HEK293 (cell line): Measurements from ENCODE around the gene INSM1.

Experiments
- CTCF ChIA-PET: fragments of 350-600 bp; formaldehyde crosslinking; extraction: SDS; loops from one replicate; lab custom pipeline; 2021; ENCODE audit warnings: antibody characterized with exemption; lab: Yijun Ruan, JAX
- POLR2A ChIA-PET: fragments of 300-600 bp; formaldehyde crosslinking; extraction: SDS; loops from one replicate; lab custom pipeline; 2020; ENCODE audit warnings: antibody characterized with exemption, inconsistent platforms; lab: Yijun Ruan, JAX
- H3K27ac ChIP-seq: fragments of 200-500 bp; sonication (Bioruptor generic); 2 replicates; pipeline ENCODE4 v1.5.1; 2014; ENCODE audit warnings: low read depth, low read length, control low read depth, inconsistent platforms; ENCODE audit errors: extremely low read depth
- H3K36me3 ChIP-seq, 2 experiments: fragments of 200-500 bp in 1 of 2; sonication (Bioruptor generic) in 1 of 2; 1 replicate in 1 of 2; 2 replicates in 1 of 2; pipeline ENCODE4 v1.5.1; 2014 to 2017; ENCODE audit warnings: inconsistent platforms in 2 of 2, low read length in 2 of 2; ENCODE audit not compliant: control insufficient read depth in 2 of 2, insufficient read depth in 1 of 2
- H3K4me1 ChIP-seq: fragments of 200-500 bp; sonication (Bioruptor generic); 2 replicates; pipeline ENCODE4 v1.5.1; 2014; ENCODE audit warnings: mild to moderate bottlenecking, low read length, inconsistent platforms; ENCODE audit not compliant: control insufficient read depth, insufficient read depth
- H3K4me3 ChIP-seq: 2 replicates; pipeline ENCODE4 v1.5.1; 2011; ENCODE audit warnings: low read depth, mild to moderate bottlenecking, control low read depth, low read length, moderate library complexity
- H3K9me3 ChIP-seq: fragments of 200-500 bp; sonication (Bioruptor generic); 2 replicates; pipeline ENCODE4 v1.5.1; 2014; ENCODE audit warnings: low read depth, low read length, inconsistent platforms; ENCODE audit not compliant: control insufficient read depth, insufficient read depth
- AEBP2 ChIP-seq: fragments of 450-650 bp; formaldehyde crosslinking; IDR thresholded peaks from 2 replicates; pipeline ENCODE4 v1.5.1; 2016; ENCODE audit warnings: missing biosample characterization, missing genetic modification characterization, borderline replicate concordance
- KLF16 ChIP-seq: fragments of 450-650 bp; formaldehyde crosslinking; IDR thresholded peaks from 2 replicates; pipeline ENCODE4 v1.5.1; 2017; ENCODE audit warnings: missing biosample characterization, missing genetic modification characterization
- PRDM6 ChIP-seq: fragments of 450-650 bp; formaldehyde crosslinking; IDR thresholded peaks from 2 replicates; pipeline ENCODE4 v1.5.1; 2017; ENCODE audit warnings: missing biosample characterization, missing genetic modification characterization
- SCRT1 ChIP-seq: fragments of 450-650 bp; formaldehyde crosslinking; IDR thresholded peaks from 2 replicates; pipeline ENCODE4 v1.5.1; 2016; ENCODE audit warnings: missing biosample characterization, missing genetic modification characterization, borderline replicate concordance
- SP2 ChIP-seq: fragments of 450-650 bp; formaldehyde crosslinking; IDR thresholded peaks from 2 replicates; pipeline ENCODE4 v1.5.1; 2016; ENCODE audit warnings: missing biosample characterization, missing genetic modification characterization
- TCF7L2 ChIP-seq: IDR thresholded peaks from 2 replicates; pipeline ENCODE4 v1.6.1; 2011; ENCODE audit warnings: low read depth, mild to moderate bottlenecking, inconsistent platforms, low read length, moderate library complexity, borderline replicate concordance
- ZBTB10 ChIP-seq: fragments of 450-650 bp; formaldehyde crosslinking; IDR thresholded peaks from 2 replicates; pipeline ENCODE4 v1.5.1; 2016; ENCODE audit warnings: missing biosample characterization, missing genetic modification characterization
- ZBTB21 ChIP-seq: fragments of 450-650 bp; formaldehyde crosslinking; IDR thresholded peaks from 2 replicates; pipeline ENCODE4 v1.5.1; 2017; ENCODE audit warnings: missing biosample characterization, missing genetic modification characterization
- ZNF146 ChIP-seq: fragments of 450-650 bp; formaldehyde crosslinking; IDR thresholded peaks from 2 replicates; pipeline ENCODE4 v1.5.1; 2016; ENCODE audit warnings: missing biosample characterization, missing genetic modification characterization
- ZNF175 ChIP-seq: fragments of 450-650 bp; formaldehyde crosslinking; IDR thresholded peaks from 2 replicates; pipeline ENCODE4 v1.5.1; 2016; ENCODE audit warnings: missing biosample characterization, missing genetic modification characterization
- ZNF18 ChIP-seq: fragments of 450-650 bp; formaldehyde crosslinking; IDR thresholded peaks from 2 replicates; pipeline ENCODE4 v1.5.1; 2016; ENCODE audit warnings: missing biosample characterization, missing genetic modification characterization
- ZNF2 ChIP-seq: fragments of 450-650 bp; formaldehyde crosslinking; IDR thresholded peaks from 2 replicates; pipeline ENCODE4 v1.5.1; 2016; ENCODE audit warnings: missing biosample characterization, missing genetic modification characterization
- ZNF214 ChIP-seq: fragments of 450-650 bp; formaldehyde crosslinking; IDR thresholded peaks from 2 replicates; pipeline ENCODE4 v1.5.1; 2017; ENCODE audit warnings: missing biosample characterization, mild to moderate bottlenecking, missing genetic modification characterization, borderline replicate concordance
- ZNF24 ChIP-seq: fragments of 450-650 bp; formaldehyde crosslinking; IDR thresholded peaks from 2 replicates; pipeline ENCODE4 v1.5.1; 2016; ENCODE audit warnings: missing biosample characterization, missing genetic modification characterization
- ZNF324 ChIP-seq: fragments of 450-650 bp; formaldehyde crosslinking; IDR thresholded peaks from 2 replicates; pipeline ENCODE4 v1.5.1; 2016; ENCODE audit warnings: missing biosample characterization, missing genetic modification characterization
- ZNF398 ChIP-seq: fragments of 450-650 bp; formaldehyde crosslinking; IDR thresholded peaks from 2 replicates; pipeline ENCODE4 v1.5.1; 2017; ENCODE audit warnings: missing biosample characterization, missing genetic modification characterization
- ZNF404 ChIP-seq: fragments of 450-650 bp; formaldehyde crosslinking; IDR thresholded peaks from 2 replicates; pipeline ENCODE4 v1.5.1; 2017; ENCODE audit warnings: missing biosample characterization, missing genetic modification characterization
- ZNF48 ChIP-seq: fragments of 450-650 bp; formaldehyde crosslinking; IDR thresholded peaks from 2 replicates; pipeline ENCODE4 v1.5.1; 2016; ENCODE audit warnings: missing biosample characterization, missing genetic modification characterization
- ZNF555 ChIP-seq: fragments of 450-650 bp; formaldehyde crosslinking; conservative IDR thresholded peaks from 2 replicates; pipeline ENCODE4 v1.5.1; 2017; ENCODE audit warnings: missing biosample characterization, mild to moderate bottlenecking, missing genetic modification characterization, inconsistent platforms
- ZNF561 ChIP-seq: fragments of 450-650 bp; IDR thresholded peaks from 2 replicates; pipeline ENCODE4 v1.5.1; 2018; ENCODE audit warnings: missing biosample characterization, missing genetic modification characterization, borderline replicate concordance
- ZNF610 ChIP-seq: fragments of 450-650 bp; formaldehyde crosslinking; IDR thresholded peaks from 2 replicates; pipeline ENCODE4 v1.5.1; 2016; ENCODE audit warnings: missing biosample characterization, missing genetic modification characterization, borderline replicate concordance
- ZNF624 ChIP-seq: fragments of 450-650 bp; formaldehyde crosslinking; IDR thresholded peaks from 2 replicates; pipeline ENCODE4 v1.5.1; 2017; ENCODE audit warnings: missing biosample characterization, missing genetic modification characterization
- ZNF664 ChIP-seq: fragments of 450-650 bp; formaldehyde crosslinking; IDR thresholded peaks from 2 replicates; pipeline ENCODE4 v1.5.1; 2016; ENCODE audit warnings: missing biosample characterization, missing genetic modification characterization
- ZNF692 ChIP-seq: fragments of 450-650 bp; formaldehyde crosslinking; IDR thresholded peaks from 2 replicates; pipeline ENCODE4 v1.5.1; 2016; ENCODE audit warnings: missing biosample characterization, missing genetic modification characterization
- ZNF791 ChIP-seq: fragments of 450-650 bp; formaldehyde crosslinking; IDR thresholded peaks from 2 replicates; pipeline ENCODE4 v1.5.1; 2016; ENCODE audit warnings: missing biosample characterization, missing genetic modification characterization

The INSM1 gene

GRCh38 chr20:20333866-20334265, 34.0 kb upstream of the INSM1 start:
- POLR2A ChIA-PET, result no interaction called here
- no peaks in the 10 kb centered on the region for H3K4me1 ChIP-seq
- TF ChIP-seq ZNF214 (tag by site-specific recombination) (no peak), ZNF175 (tag by site-specific recombination) (no peak), ZNF2 (no peak), TCF7L2 (no peak), ZNF404 (tag by site-specific recombination) (no peak), ZNF561 (tag by site-specific recombination) (no peak), ZBTB21 (no peak), KLF16 (tag by site-specific recombination) (no peak), ZNF24 (no peak), ZNF624 (no peak), ZNF791 (tag by site-specific recombination) (no peak), ZNF48 (tag by site-specific recombination) (no peak), SCRT1 (tag by site-specific recombination) (no peak), ZNF398 (tag by site-specific recombination) (no peak), ZNF18 (tag by site-specific recombination) (no peak), ZNF664 (tag by site-specific recombination) (no peak), PRDM6 (no peak), ZNF610 (tag by site-specific recombination) (no peak), ZNF146 (tag by site-specific recombination) (no peak)
- H3K4me3 ChIP-seq, result no peak overlapping the region
- no peak overlapping the region for H3K27ac ChIP-seq
- CTCF ChIA-PET, result interaction anchor here (0.5 to 0.6 kb wide), 2 partner anchors 160 to 379 kb away, joined by 3 to 4 read pairs; no protein-coding TSS in a partner anchor
- H3K36me3 ChIP-seq, result no peaks in the 10 kb centered on the region
- H3K9me3 ChIP-seq, result no peaks in the 10 kb centered on the region

- ChIA-PET CTCF (interaction anchor here (0.6 kb wide), 1 partner anchor 159 kb away, joined by 3 read pairs; no protein-coding TSS in a partner anchor), POLR2A (no interaction called here)
- Histone ChIP-seq H3K9me3 (no peaks in the 10 kb centered on the region), H3K4me1 (no peaks in the 10 kb centered on the region), H3K27ac (no peak overlapping the region), H3K36me3 (no peaks in the 10 kb centered on the region), H3K4me3 (no peak overlapping the region)
- TF ChIP-seq ZNF555 (tag by site-specific recombination) (no peak), AEBP2 (tag by site-specific recombination) (no peak), SP2 (tag by site-specific recombination) (no peak), ZNF692 (tag by site-specific recombination) (no peak), ZBTB10 (tag by site-specific recombination) (no peak), ZNF324 (tag by site-specific recombination) (no peak)
Measured at GRCh38 chr20:20334489-20334888, 33.4 kb upstream of the INSM1 start.
